ENCODE data around the gene ZNF500. TPM values are rescaled to one million over a fixed set of nuclear protein-coding genes. Genes with fewer than 3 reads are reported as not detected.

The ZNF500 gene
- total RNA-seq, 1 experiment from 2014 or later: 20.1 TPM

GRCh38 chr16:4700997-4701743 lies 65.8 kb downstream of the ZNF500 start:
- Histone ChIP-seq H3K4me3 (replicated peaks in 1 of 2; ENCODE audit: low read depth in 1 of 2, low read length in 2 of 2) (no peak overlapping the region), H3K9ac (ENCODE audit: low read length) (no peak overlapping the region), H3K4me2 (ENCODE audit: low read length) (no peak overlapping the region), H4K20me1 (ENCODE audit: insufficient read depth) (no peaks in the 10 kb centered on the region), H3K9me2 (ENCODE audit: insufficient read depth) (no peaks in the 10 kb centered on the region), H3K27ac (ENCODE audit: low read depth, low read length) (no peak overlapping the region), H3K27me3 (ENCODE audit: insufficient read depth, low read length) (no peaks in the 10 kb centered on the region), H3K79me2 (ENCODE audit: insufficient read depth, low read length) (no peaks in the 10 kb centered on the region), H2AFZ (ENCODE audit: low read depth, low read length, poor library complexity, severe bottlenecking) (no peak overlapping the region), H3K4me1 (ENCODE audit: control insufficient read depth in 1 of 2, insufficient read depth in 2 of 2, low read length in 2 of 2) (no peaks in the 10 kb centered on the region), H3K36me3 (ENCODE audit: control insufficient read depth in 1 of 2, insufficient read depth in 2 of 2, low read length in 2 of 2) (peaks cover 12 to 24% of the 10 kb centered on the region in 2 experiments; a peak in 3 of 4 replicates), H3K9me3 (ENCODE audit: control insufficient read depth in 1 of 2, insufficient read depth in 1 of 2, low read depth in 1 of 2, low read length in 2 of 2) (no peaks in the 10 kb centered on the region)
- no TSS peak for BruUV-seq (replicated peaks)
- TF ChIP-seq MAX (IDR thresholded peaks at IDR 0.05) (no peak), JUND (IDR thresholded peaks at IDR 0.05) (no peak), SIN3A (IDR thresholded peaks at IDR 0.05; ENCODE audit: low read depth) (no peak), EZH2 (IDR thresholded peaks at IDR 0.05) (no peak), EZH2phosphoT487 (IDR thresholded peaks at IDR 0.05; ENCODE audit: borderline replicate concordance) (no peak)
- DNase-seq (ENCODE audit: low read depth, low spot score) (no peak), ATAC-seq (no peak)
- RAD21 ChIA-PET (ENCODE audit: low non-redundant PET in 1 of 2, low total read pairs in 2 of 2, uncharacterized antibody in 2 of 2, unreplicated experiment in 2 of 2): no interaction called here
- CTCF ChIA-PET: no interaction called here
- intact Hi-C loops (cut with micrococcal nuclease): no loop called here
- POLR2A ChIA-PET: no interaction called here

GRCh38 chr16:4700380-4700996 lies 66.5 kb downstream of the ZNF500 start:
- H3K4me2 ChIP-seq (ENCODE audit: low read length): no peak overlapping the region
- H3K4me1 ChIP-seq (ENCODE audit: control insufficient read depth in 1 of 2, insufficient read depth in 2 of 2, low read length in 2 of 2): no peaks in the 10 kb centered on the region
- H3K79me2 ChIP-seq (ENCODE audit: insufficient read depth, low read length): no peaks in the 10 kb centered on the region
- no peak for TF ChIP-seq JUND (IDR thresholded peaks at IDR 0.05)
- no peak for TF ChIP-seq ZFX (IDR thresholded peaks at IDR 0.05)
- TF ChIP-seq MAX (IDR thresholded peaks at IDR 0.05): no peak
- TF ChIP-seq ELF1 (IDR thresholded peaks at IDR 0.05; ENCODE audit: borderline replicate concordance, low read depth): no peak
- TF ChIP-seq POLR2A (IDR thresholded peaks at IDR 0.05; ENCODE audit: borderline replicate concordance, extremely low read depth, insufficient read depth, insufficient read length): no peak
- TF ChIP-seq EGR1 (IDR thresholded peaks at IDR 0.05; ENCODE audit: low read depth): no peak
- TF ChIP-seq ZBTB33 (IDR thresholded peaks at IDR 0.05; ENCODE audit: extremely low read depth, insufficient replicate concordance, low read length): no peak
- no peak for TF ChIP-seq EZH2 (IDR thresholded peaks at IDR 0.05)
- no peak for TF ChIP-seq ATF3 (IDR thresholded peaks at IDR 0.05)
- no peak for TF ChIP-seq CTCF (IDR thresholded peaks at IDR 0.05 in 2 of 3, conservative IDR thresholded peaks at IDR 0.05 in 1 of 3; ENCODE audit: borderline replicate concordance in 1 of 3, insufficient read depth in 1 of 3, low read depth in 2 of 3, low read length in 2 of 3)
- TF ChIP-seq POLR2AphosphoS5 (IDR thresholded peaks at IDR 0.05; ENCODE audit: low read depth, low read length): no peak
- TF ChIP-seq YY1 (IDR thresholded peaks at IDR 0.05; ENCODE audit: extremely low read depth, insufficient replicate concordance, low read depth, low read length): no peak
- POLR2A ChIA-PET: no interaction called here
- H3K27ac ChIP-seq (ENCODE audit: low read depth, low read length): no peak overlapping the region
- H3K36me3 ChIP-seq (ENCODE audit: control insufficient read depth in 1 of 2, insufficient read depth in 2 of 2, low read length in 2 of 2): peaks cover 12 to 24% of the 10 kb centered on the region in 2 experiments; a peak in 3 of 4 replicates
- DNase-seq (ENCODE audit: low read depth, low spot score) (no peak), ATAC-seq (no peak)
- RAD21 ChIA-PET (ENCODE audit: low non-redundant PET in 1 of 2, low total read pairs in 2 of 2, uncharacterized antibody in 2 of 2, unreplicated experiment in 2 of 2): no interaction called here
- H4K20me1 ChIP-seq (ENCODE audit: insufficient read depth): no peaks in the 10 kb centered on the region
- H3K9me3 ChIP-seq (ENCODE audit: control insufficient read depth in 1 of 2, insufficient read depth in 1 of 2, low read depth in 1 of 2, low read length in 2 of 2): no peaks in the 10 kb centered on the region
- no peaks in the 10 kb centered on the region for H3K9me2 ChIP-seq (ENCODE audit: insufficient read depth)
- no TSS peak for BruUV-seq (replicated peaks)
- no peak overlapping the region for H3K9ac ChIP-seq (ENCODE audit: low read length)
- H3K27me3 ChIP-seq (ENCODE audit: insufficient read depth, low read length): no peaks in the 10 kb centered on the region
- intact Hi-C loops (cut with micrococcal nuclease): no loop called here
- H2AFZ ChIP-seq (ENCODE audit: low read depth, low read length, poor library complexity, severe bottlenecking): no peak overlapping the region
- CTCF ChIA-PET: no interaction called here
- H3K4me3 ChIP-seq (replicated peaks in 1 of 2; ENCODE audit: low read depth in 1 of 2, low read length in 2 of 2): no peak overlapping the region
